ENCODE data around the gene OCA2.

DNA sequence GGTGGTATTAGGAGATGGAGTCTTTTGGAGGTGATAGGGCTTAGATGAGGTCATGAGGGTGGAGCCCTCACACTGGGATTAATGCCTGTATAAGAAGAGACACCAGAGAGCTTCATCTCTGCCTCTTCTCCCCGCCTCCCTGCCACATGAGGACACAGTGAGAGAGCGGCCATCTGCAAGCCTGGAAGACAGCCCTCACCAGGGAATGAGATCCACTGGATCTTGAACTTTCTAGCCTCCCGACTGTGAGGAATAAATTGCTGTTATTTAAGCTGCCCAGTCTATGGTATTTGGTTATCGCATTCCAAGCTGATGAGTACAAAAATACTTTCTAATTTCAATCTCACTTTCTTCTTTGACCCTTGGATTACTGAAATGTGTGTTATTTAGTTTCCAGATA, 121.4 kb downstream of the OCA2 start:
- TF ChIP-seq YY1 (IDR thresholded peaks at IDR 0.05; ENCODE audit: insufficient read depth, insufficient read length) (no peak), ZNF274 (IDR thresholded peaks at IDR 0.05; ENCODE audit: low read depth, low read length) (no peak)

All from NT2/D1 (cell line).